GM12878 (cell line): Measurements from ENCODE around the gene L3MBTL1. TPM values are rescaled to one million over a fixed set of nuclear protein-coding genes. Genes with fewer than 3 reads are reported as not detected.

Experiments used
- ATAC-seq: fragments of 200-7000 bp; cut with Tn5 transposase; 3 replicates; pipeline ENCODE4 v1.9.1; 2020; ENCODE audit warnings: mild to moderate bottlenecking, moderate library complexity
- BruUV-seq: library from RNA; stranded (reverse); fragments of 400-500 nt; replicated peaks from 2 replicates; lab custom pipeline; 2021; lab: Mats Ljungman, UMichigan
- CTCF ChIA-PET: fragments of 300-600 bp; sonication (Branson Sonifier 250); formaldehyde crosslinking; extraction: SDS; loops from one replicate; lab custom pipeline; 2021; ENCODE audit warnings: inconsistent platforms; lab: Yijun Ruan, JAX
- POLR2A ChIA-PET: fragments of 350-600 bp; formaldehyde crosslinking; extraction: SDS; loops from one replicate; lab custom pipeline; 2021; ENCODE audit warnings: inconsistent platforms; lab: Charles Lee
- RAD21 ChIA-PET: fragments of 300-600 bp; sonication (Branson Sonifier 250); formaldehyde crosslinking; loops from one replicate; lab custom pipeline; 2023; ENCODE audit warnings: antibody characterized with exemption; ENCODE audit not compliant: unreplicated experiment; lab: Charles Lee
- SMC1A ChIA-PET: fragments of 300-600 bp; sonication (Branson Sonifier 250); formaldehyde crosslinking; loops from one replicate; lab custom pipeline; 2023; ENCODE audit not compliant: unreplicated experiment, uncharacterized antibody; lab: Charles Lee
- DNase-seq: peaks from one replicate; pipeline ENCODE4 v3.0.0-alpha.2; 2011; ENCODE audit warnings: low read depth, low spot score
- FAIRE-seq: peaks from 3 replicates; lab custom pipeline; 2011; peaks lifted over from hg19 to GRCh38; lab: Jason Lieb, UNC
- H2AFZ ChIP-seq: 2 replicates; pipeline ENCODE4 v1.6.0; 2011; ENCODE audit warnings: low read depth, low read length, control low read depth; ENCODE audit not compliant: control insufficient read depth
- H3K27ac ChIP-seq: 2 replicates; pipeline ENCODE4 v1.5.1; 2011; ENCODE audit warnings: control low read depth; ENCODE audit not compliant: control insufficient read depth, insufficient read depth
- H3K27me3 ChIP-seq, 2 experiments: replicated peaks in 1 of 2; 2 replicates each; pipeline versions ENCODE4 v1.6.0 to v1.6.1; 2011; ENCODE audit warnings: low read length in 1 of 2; ENCODE audit not compliant: control insufficient read depth in 2 of 2, insufficient read depth in 2 of 2
- H3K36me3 ChIP-seq, 2 experiments: 2 replicates each; pipeline ENCODE4 v1.5.1; 2011; ENCODE audit warnings: low read length in 1 of 2; ENCODE audit not compliant: control insufficient read depth in 2 of 2, insufficient read depth in 2 of 2
- H3K4me1 ChIP-seq: 2 replicates; pipeline ENCODE4 v1.6.1; 2011; ENCODE audit warnings: mild to moderate bottlenecking, low read length, moderate library complexity, mixed read lengths; ENCODE audit not compliant: control insufficient read depth, insufficient read depth
- H3K4me2 ChIP-seq: 2 replicates; pipeline ENCODE4 v1.6.0; 2011; ENCODE audit warnings: control low read depth; ENCODE audit not compliant: control insufficient read depth, insufficient read depth
- H3K4me3 ChIP-seq: fragments of 200-600 bp; sonication (generic); 2 replicates; pipeline ENCODE4 v1.5.1; 2016
- H3K79me2 ChIP-seq: 2 replicates; pipeline ENCODE4 v1.6.0; 2011; ENCODE audit warnings: low read length; ENCODE audit not compliant: control insufficient read depth, insufficient read depth
- H3K9ac ChIP-seq: 2 replicates; pipeline ENCODE4 v1.8.0; 2011; ENCODE audit warnings: low read length, control low read depth, mixed read lengths; ENCODE audit not compliant: control insufficient read depth, insufficient read depth
- H3K9me3 ChIP-seq: replicated peaks from 3 replicates; pipeline ENCODE4 v1.5.1; 2011; ENCODE audit warnings: mild to moderate bottlenecking, low read length; ENCODE audit not compliant: control insufficient read depth, insufficient read depth
- H4K20me1 ChIP-seq: 2 replicates; pipeline ENCODE4 v1.6.0; 2011; ENCODE audit not compliant: control insufficient read depth, insufficient read depth
- ATF2 ChIP-seq: IDR thresholded peaks from 2 replicates; pipeline ENCODE4 v1.6.1; 2012; ENCODE audit warnings: low read length, inconsistent platforms
- BACH1 ChIP-seq: fragments of 450-650 bp; IDR thresholded peaks from 2 replicates; pipeline ENCODE4 v1.6.1; 2017; ENCODE audit warnings: mild to moderate bottlenecking, borderline replicate concordance
- BMI1 ChIP-seq: fragments of 450-650 bp; IDR thresholded peaks from 2 replicates; pipeline ENCODE4 v1.6.1; 2016; ENCODE audit warnings: mild to moderate bottlenecking, moderate library complexity, borderline replicate concordance
- IRF4 ChIP-seq: IDR thresholded peaks from 2 replicates; pipeline ENCODE4 v1.6.1; 2011; ENCODE audit warnings: low read depth, low read length
- MEF2A ChIP-seq: IDR thresholded peaks from 2 replicates; pipeline ENCODE4 v1.6.1; 2011; ENCODE audit warnings: low read depth, mild to moderate bottlenecking, low read length, moderate library complexity; ENCODE audit not compliant: insufficient read depth
- POLR2AphosphoS5 ChIP-seq: IDR thresholded peaks from 2 replicates; pipeline ENCODE4 v1.6.1; 2011; ENCODE audit warnings: mild to moderate bottlenecking, low read length, inconsistent platforms
- SMAD5 ChIP-seq: IDR thresholded peaks from 2 replicates; pipeline ENCODE4 v1.6.1; 2016; ENCODE audit warnings: antibody characterized with exemption, low read depth
- SUPT20H ChIP-seq: IDR thresholded peaks from 2 replicates; pipeline ENCODE4 v1.6.1; 2011; ENCODE audit warnings: low read depth, mild to moderate bottlenecking, low read length, moderate library complexity, borderline replicate concordance; ENCODE audit not compliant: control insufficient read depth
- WGBS: methylation state at CpG from one replicate; pipeline ENCODE4 v1.1.6; 2016; ENCODE audit warnings: low lambda C conversion rate; ENCODE audit not compliant: insufficient replicate concordance, insufficient coverage; ENCODE audit errors: missing lambda C conversion rate; 5-methylcytosine and 5-hydroxymethylcytosine counted together
- in situ Hi-C: fragments of 300-500 bp; cut with MboI; formaldehyde crosslinking; loops from 9 replicates; pipeline ENCODE4 v1.14.3; 2018; ENCODE audit warnings: mixed read lengths
- intact Hi-C: fragments of 100-400 bp; cut with micrococcal nuclease; formaldehyde crosslinking; loops from one replicate; pipeline ENCODE4 v1.14.2; 2022; ENCODE audit not compliant: unreplicated experiment
- polyA plus RNA-seq, 11 experiments: library from polyadenylated mRNA; depleted of rRNA in 4 of 11; unstranded in 6 of 11; stranded (reverse) in 5 of 11; fragments of >200 nt; fragmentation: Nextera tagmentation in 4 of 11; fragmentation: Illumina TruSeq in 1 of 11; extraction: Ambion mirVana in 4 of 11; extraction: Trizol in 1 of 11; gene quantifications; 1 replicate in 1 of 11; 2 replicates in 10 of 11; pipeline versions ENCODE4 v1.2.1 to v1.2.3, GENCODE V29; 2011 to 2016; ENCODE audit warnings: inconsistent platforms in 2 of 11, missing spikeins in 2 of 11, low read depth in 1 of 11
- total RNA-seq, 4 experiments: library from RNA; depleted of rRNA in 3 of 4; stranded (reverse); fragments of >200 nt in 3 of 4; fragmentation: Illumina TruSeq in 1 of 4; extraction: Trizol in 1 of 4; gene quantifications; 2 replicates each; pipeline versions ENCODE4 v1.2.1 to v1.2.3, GENCODE V29; 2013 to 2021
- TF ChIP-seq, protein P1 (sequence below): IDR thresholded peaks from 2 replicates; pipeline ENCODE4 v1.6.1; 2011; ENCODE audit warnings: low read depth, low read length, improper control_type of control experiment, borderline replicate concordance

The L3MBTL1 gene
- total and polyA plus RNA-seq, 10 of the 15 experiments (the other 5 are each of a cell fraction or from before 2014, with no cell fraction given), result 0.56 to 6.6 (median 3.9) TPM

DNA sequence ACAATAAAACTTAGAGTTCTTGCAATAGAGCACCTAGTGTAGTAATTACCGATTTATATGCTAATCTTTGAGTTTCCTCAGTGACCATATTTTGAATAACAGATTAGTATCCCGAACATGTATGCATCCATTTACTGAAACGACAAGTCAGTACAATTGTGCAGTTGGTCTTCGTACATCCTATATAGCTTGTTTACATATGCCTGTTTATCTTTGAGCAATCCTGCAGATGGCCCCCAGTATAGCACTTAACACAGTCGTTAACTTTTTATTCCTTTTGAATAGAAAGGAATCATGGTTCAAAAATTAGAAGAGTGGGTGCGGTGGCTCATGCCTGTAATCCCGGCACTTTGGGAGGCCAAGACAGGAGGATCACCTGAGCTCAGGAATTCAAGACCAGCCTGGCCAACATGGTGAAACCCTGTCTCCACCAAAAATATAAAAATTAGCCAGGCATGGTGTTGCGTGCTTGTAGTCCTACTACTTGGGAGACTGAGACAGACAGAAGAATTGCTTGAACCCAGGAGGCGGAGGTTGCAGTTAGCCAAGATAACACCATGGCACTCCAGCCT lies 43.2 kb upstream of the L3MBTL1 start:
- RAD21 ChIA-PET, result no interaction called here
- TF ChIP-seq SUPT20H, result no peak
- TF ChIP-seq, protein P1, sequence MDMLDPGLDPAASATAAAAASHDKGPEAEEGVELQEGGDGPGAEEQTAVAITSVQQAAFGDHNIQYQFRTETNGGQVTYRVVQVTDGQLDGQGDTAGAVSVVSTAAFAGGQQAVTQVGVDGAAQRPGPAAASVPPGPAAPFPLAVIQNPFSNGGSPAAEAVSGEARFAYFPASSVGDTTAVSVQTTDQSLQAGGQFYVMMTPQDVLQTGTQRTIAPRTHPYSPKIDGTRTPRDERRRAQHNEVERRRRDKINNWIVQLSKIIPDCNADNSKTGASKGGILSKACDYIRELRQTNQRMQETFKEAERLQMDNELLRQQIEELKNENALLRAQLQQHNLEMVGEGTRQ, result no peak
- TF ChIP-seq BMI1, result 0 out of 2 replicates have a peak, but pooled peaks have one; percentile 13
- TF ChIP-seq ATF2, result peak; percentile 11; the same call in 1 of the 2 replicates
- TF ChIP-seq IRF4, result no peak
- TF ChIP-seq POLR2AphosphoS5, result peak; percentile 55; the same call in 1 of the 2 replicates
- peak; percentile 25; the same call in 1 of the 2 replicates for TF ChIP-seq SMAD5
- 0 out of 2 replicates have a peak, but pooled peaks have one; percentile 28 for TF ChIP-seq BACH1
- TF ChIP-seq MEF2A, result no peak
- TF ChIP-seq, all 136 proteins: peak for 5
- ATAC-seq, result no peak
- BruUV-seq, result no TSS peak
- Histone ChIP-seq H3K27ac (no peak overlapping the region), H4K20me1 (no peaks in the 10 kb centered on the region; the same call in 1 of the 2 replicates), H3K4me2 (no peak overlapping the region), H3K36me3 (peaks cover 0 to 30% of the 10 kb centered on the region in 2 experiments; a peak in 3 of 4 replicates), H3K4me1 (no peaks in the 10 kb centered on the region), H3K27me3 (no peaks in the 10 kb centered on the region), H2AFZ (no peak overlapping the region), H3K79me2 (peaks cover 13% of the 10 kb centered on the region), H3K4me3 (no peak overlapping the region), H3K9me3 (no peaks in the 10 kb centered on the region; the same call in 2 of the 3 replicates), H3K9ac (no peak overlapping the region)
- WGBS, result 92% methylated on average over 9 of the region's 9 CpGs
- POLR2A ChIA-PET, result no interaction called here
- intact Hi-C loops (no loop called here), in situ Hi-C loops (no loop called here)
- no peak for DNase-seq
- no peak for FAIRE-seq
- SMC1A ChIA-PET, result no interaction called here
- CTCF ChIA-PET, result interaction anchor here (0.8 kb wide), 1 partner anchor 74 kb away, joined by 3 read pairs; no protein-coding TSS in a partner anchor
